Ishikawa (cell line): Measurements from ENCODE around the gene ADGRL3.

Source experiments
- CEBPB ChIP-seq: IDR thresholded peaks from 2 replicates; pipeline ENCODE4 v1.6.1; 2012
- CREB1 ChIP-seq: IDR thresholded peaks from 2 replicates; pipeline ENCODE4 v1.6.1; 2012; ENCODE audit warnings: low read depth
- EGR1 ChIP-seq: IDR thresholded peaks from 2 replicates; pipeline ENCODE4 v1.6.1; 2012
- EP300 ChIP-seq: IDR thresholded peaks from 2 replicates; pipeline ENCODE4 v1.6.1; 2012; ENCODE audit warnings: borderline replicate concordance
- FOXM1 ChIP-seq: IDR thresholded peaks from 2 replicates; pipeline ENCODE4 v1.6.1; 2012; ENCODE audit warnings: low read depth, borderline replicate concordance
- MAX ChIP-seq: IDR thresholded peaks from 2 replicates; pipeline ENCODE4 v1.6.1; 2012
- NFIC ChIP-seq: IDR thresholded peaks from 2 replicates; pipeline ENCODE4 v1.6.1; 2012
- RAD21 ChIP-seq: IDR thresholded peaks from 2 replicates; pipeline ENCODE4 v1.6.1; 2012; ENCODE audit warnings: low read depth
- REST ChIP-seq: IDR thresholded peaks from 2 replicates; pipeline ENCODE4 v1.6.1; 2012; ENCODE audit warnings: low read depth, mild to moderate bottlenecking
- TAF1 ChIP-seq: IDR thresholded peaks from 2 replicates; pipeline ENCODE4 v1.6.1; 2012; ENCODE audit warnings: low read depth, mild to moderate bottlenecking
- TCF12 ChIP-seq: IDR thresholded peaks from 2 replicates; pipeline ENCODE4 v1.6.1; 2012; ENCODE audit warnings: low read depth
- TEAD4 ChIP-seq: IDR thresholded peaks from 2 replicates; pipeline ENCODE4 v1.6.1; 2012
- USF1 ChIP-seq: IDR thresholded peaks from 2 replicates; pipeline ENCODE4 v1.6.1; 2012
- YY1 ChIP-seq: IDR thresholded peaks from 2 replicates; pipeline ENCODE4 v1.6.1; 2012; ENCODE audit warnings: low read depth
- ZBTB7A ChIP-seq: IDR thresholded peaks from 2 replicates; pipeline ENCODE4 v1.6.1; 2012; ENCODE audit warnings: low read depth

The ADGRL3 gene

GRCh38 chr4:61824454-61824853, 624.3 kb downstream of the ADGRL3 start:
- no peak for TF ChIP-seq TAF1
- TF ChIP-seq YY1: no peak
- TF ChIP-seq EP300: no peak
- no peak for TF ChIP-seq REST
- TF ChIP-seq ZBTB7A: no peak
- no peak for TF ChIP-seq CREB1
- TF ChIP-seq USF1: no peak
- TF ChIP-seq CEBPB: no peak
- TF ChIP-seq TCF12: no peak
- no peak for TF ChIP-seq RAD21
- no peak for TF ChIP-seq EGR1
- TF ChIP-seq FOXM1: no peak
- TF ChIP-seq TEAD4: no peak
- TF ChIP-seq MAX: no peak
- TF ChIP-seq NFIC: no peak

- TF ChIP-seq TAF1: no peak
- no peak for TF ChIP-seq EP300
- no peak for TF ChIP-seq FOXM1
- no peak for TF ChIP-seq RAD21
- TF ChIP-seq REST: no peak
- no peak for TF ChIP-seq YY1
- TF ChIP-seq CEBPB: no peak
- no peak for TF ChIP-seq NFIC
- TF ChIP-seq TEAD4: no peak
Observed at GRCh38 chr4:61827907-61828391, 627.8 kb downstream of the ADGRL3 start.

GRCh38 chr4:61828960-61829359, 628.8 kb downstream of the ADGRL3 start:
- TF ChIP-seq MAX (no peak), ZBTB7A (no peak), USF1 (no peak), RAD21 (no peak), TEAD4 (no peak), EGR1 (no peak), NFIC (no peak), TCF12 (no peak), FOXM1 (no peak), EP300 (no peak), YY1 (no peak), CREB1 (no peak), CEBPB (no peak), TAF1 (no peak), REST (no peak)

GRCh38 chr4:61831987-61832386, 631.9 kb downstream of the ADGRL3 start:
- TF ChIP-seq CEBPB (no peak), FOXM1 (no peak), EGR1 (no peak), TCF12 (no peak), YY1 (no peak), USF1 (no peak), MAX (no peak), EP300 (no peak), CREB1 (no peak), ZBTB7A (no peak), REST (no peak), TAF1 (no peak), RAD21 (no peak), NFIC (no peak), TEAD4 (no peak)
